WERI-Rb-1 (cell line): ENCODE measurements around the gene TMEM186.
"Not testable (repeated sequence)": the region's sequence is repeated elsewhere in the genome, so short reads cannot be mapped to it uniquely, and the experiment has no call there.

Experiments used
- DNase-seq: peaks from one replicate; pipeline ENCODE4 v3.0.0-alpha.2; 2020
- H3K27ac ChIP-seq: fragments of 250-450 bp; sonication (Bioruptor Pico); 2 replicates; pipeline ENCODE4 v1.5.1; 2020; ENCODE audit warnings: mild to moderate bottlenecking, moderate library complexity
- H3K27me3 ChIP-seq: fragments of 250-450 bp; sonication (Bioruptor Pico); 2 replicates; pipeline ENCODE4 v1.5.1; 2021; ENCODE audit warnings: mild to moderate bottlenecking, low read depth, moderate library complexity; ENCODE audit not compliant: insufficient read depth, severe bottlenecking
- H3K36me3 ChIP-seq: fragments of 250-450 bp; sonication (Bioruptor Pico); 2 replicates; pipeline ENCODE4 v1.5.1; 2020; ENCODE audit warnings: mild to moderate bottlenecking, moderate library complexity
- H3K4me3 ChIP-seq: 2 replicates; pipeline ENCODE4 v1.5.1; 2011; ENCODE audit warnings: low read depth, mild to moderate bottlenecking, control low read depth, low read length
- H3K9me3 ChIP-seq: fragments of 250-450 bp; sonication (Bioruptor Pico); 2 replicates; pipeline ENCODE4 v1.5.1; 2021; ENCODE audit warnings: mild to moderate bottlenecking, moderate library complexity; ENCODE audit not compliant: severe bottlenecking
- CTCF ChIP-seq: IDR thresholded peaks from 2 replicates; pipeline ENCODE4 v1.5.1; 2011; ENCODE audit warnings: low read depth, mild to moderate bottlenecking, control low read depth, inconsistent platforms, low read length

TMEM186 gene

GRCh38 chr16:8797364-8798173 is at the start of gene TMEM186, which contains the start of gene PMM2:
TSS of gene TMEM186 (minus strand) at chr16:8797639. CDS start at chr16:8797614, 25 bp downstream.
TSS of gene PMM2 (plus strand) at chr16:8797839. CDS start at chr16:8797883, 44 bp downstream.
- peaks cover 8% of the 10 kb centered on the region for H3K36me3 ChIP-seq
- no peaks in the 10 kb centered on the region for H3K27me3 ChIP-seq
- TF ChIP-seq CTCF: no peak
- H3K9me3 ChIP-seq: no peaks in the 10 kb centered on the region
- peak; percentile 96 for DNase-seq
- peak within 1 kb of the TSS; percentile 97 for H3K4me3 ChIP-seq
- peak within 1 kb of the TSS; percentile 61 for H3K27ac ChIP-seq

GRCh38 chr16:8847145-8847544 is 49.7 kb upstream of the TMEM186 start:
- H3K9me3 ChIP-seq: no peaks in the 10 kb centered on the region
- DNase-seq: no peak
- TF ChIP-seq CTCF: no peak
- H3K4me3 ChIP-seq: no peak overlapping the region
- no peak overlapping the region for H3K27ac ChIP-seq
- H3K36me3 ChIP-seq: peaks cover 26% of the 10 kb centered on the region
- no peaks in the 10 kb centered on the region for H3K27me3 ChIP-seq

- H3K4me3 ChIP-seq: no peak overlapping the region
- DNase-seq: no peak
- H3K9me3 ChIP-seq: no peaks in the 10 kb centered on the region
- TF ChIP-seq CTCF: no peak
- H3K27ac ChIP-seq: no peak overlapping the region
- no peaks in the 10 kb centered on the region for H3K27me3 ChIP-seq
- peaks cover 25% of the 10 kb centered on the region for H3K36me3 ChIP-seq
Observed at GRCh38 chr16:8846401-8846932, 49.0 kb upstream of the TMEM186 start.

GRCh38 chr16:8845699-8846298 is 48.4 kb upstream of the TMEM186 start:
- DNase-seq: no peak
- TF ChIP-seq CTCF: no peak
- Histone ChIP-seq H3K27me3 (no peaks in the 10 kb centered on the region), H3K27ac (no peak overlapping the region), H3K36me3 (peaks cover 24% of the 10 kb centered on the region), H3K9me3 (no peaks in the 10 kb centered on the region), H3K4me3 (no peak overlapping the region)

- not testable (repeated sequence) for H3K9me3 ChIP-seq, H3K36me3 ChIP-seq, H3K4me3 ChIP-seq, DNase-seq, H3K27me3 ChIP-seq, H3K27ac ChIP-seq
Observed at GRCh38 chr16:8843296-8843695, 45.9 kb upstream of the TMEM186 start.

GRCh38 chr16:8842016-8842415 is 44.6 kb upstream of the TMEM186 start:
- H3K27me3 ChIP-seq: not testable (repeated sequence)

GRCh38 chr16:8837594-8837993 is 40.2 kb upstream of the TMEM186 start:
- not testable (repeated sequence) for H3K27me3 ChIP-seq, H3K36me3 ChIP-seq, H3K9me3 ChIP-seq, H3K27ac ChIP-seq, DNase-seq, H3K4me3 ChIP-seq

More at GRCh38 chr16:8842016-8842415, 44.6 kb upstream of the TMEM186 start:
- not testable (repeated sequence) for H3K36me3 ChIP-seq, DNase-seq, H3K4me3 ChIP-seq, H3K27ac ChIP-seq, H3K9me3 ChIP-seq

- H3K36me3 ChIP-seq, H3K27me3 ChIP-seq, H3K27ac ChIP-seq, H3K9me3 ChIP-seq, H3K4me3 ChIP-seq: not testable (repeated sequence)
- peak; percentile 53 for DNase-seq
Observed at GRCh38 chr16:8836797-8837196, 39.4 kb upstream of the TMEM186 start.
